IMR-90 (cell line): ENCODE data around the gene ENO3. TPM values are rescaled to one million over a fixed set of nuclear protein-coding genes. Genes with fewer than 3 reads are reported as not detected.
A peak's percentile ranks its signal among the peaks of the same experiment; 100 is the strongest.

Experiments
- ATAC-seq: fragments of 200-7000 bp; cut with Tn5 transposase; 2 replicates; pipeline ENCODE4 v1.9.1; 2020; ENCODE audit warnings: low read depth, mild to moderate bottlenecking, moderate library complexity
- BruUV-seq: library from RNA; stranded (reverse); fragments of 400-500 nt; replicated peaks from 2 replicates; lab custom pipeline; 2021; lab: Mats Ljungman, UMichigan
- CTCF ChIA-PET: fragments of 300-600 bp; formaldehyde crosslinking; extraction: SDS; loops from one replicate; lab custom pipeline; 2021; ENCODE audit warnings: antibody characterized with exemption; lab: Yijun Ruan, JAX
- POLR2A ChIA-PET: fragments of 300-600 bp; sonication (Branson Sonifier 250); formaldehyde crosslinking; loops from one replicate; lab custom pipeline; 2022; ENCODE audit warnings: antibody characterized with exemption; ENCODE audit not compliant: unreplicated experiment; lab: Charles Lee
- DNase-seq: peaks from one replicate; pipeline ENCODE4 v3.0.0; 2013
- H2AFZ ChIP-seq: replicated peaks from 2 replicates; pipeline ENCODE3; 2013; ENCODE audit warnings: low read length, mild to moderate bottlenecking; ENCODE audit not compliant: poor library complexity
- H2AK5ac ChIP-seq: 2 replicates; pipeline ENCODE4 v1.6.1; 2013; ENCODE audit warnings: low read depth, low read length, inconsistent platforms
- H2AK9ac ChIP-seq: replicated peaks from 2 replicates; pipeline ENCODE3; 2013; ENCODE audit warnings: mild to moderate bottlenecking, low read depth, low read length, moderate library complexity; ENCODE audit not compliant: poor library complexity
- H2BK120ac ChIP-seq: 2 replicates; pipeline ENCODE4 v1.6.1; 2013; ENCODE audit warnings: low read depth, low read length, inconsistent platforms
- H2BK15ac ChIP-seq: 3 replicates; pipeline ENCODE4 v1.6.1; 2013; ENCODE audit warnings: low read depth, low read length, inconsistent platforms
- H2BK20ac ChIP-seq: 2 replicates; pipeline ENCODE4 v1.6.1; 2013; ENCODE audit warnings: low read depth, mild to moderate bottlenecking, inconsistent platforms, low read length, moderate library complexity
- H2BK5ac ChIP-seq: 2 replicates; pipeline ENCODE4 v1.6.1; 2013; ENCODE audit warnings: mild to moderate bottlenecking, low read depth, low read length, inconsistent platforms; ENCODE audit not compliant: poor library complexity, severe bottlenecking
- H3K14ac ChIP-seq: replicated peaks from 2 replicates; pipeline ENCODE4 v1.6.1; 2013; ENCODE audit warnings: low read depth, low read length, inconsistent platforms
- H3K18ac ChIP-seq: 2 replicates; pipeline ENCODE4 v1.6.1; 2013; ENCODE audit warnings: low read depth, low read length, control low read depth
- H3K23ac ChIP-seq: 2 replicates; pipeline ENCODE4 v1.6.1; 2013; ENCODE audit warnings: low read depth, low read length, inconsistent platforms
- H3K27ac ChIP-seq: 2 replicates; pipeline ENCODE4 v1.5.1; 2013; ENCODE audit warnings: mild to moderate bottlenecking, control low read depth, low read length; ENCODE audit not compliant: insufficient read depth
- H3K27me3 ChIP-seq: 2 replicates; pipeline ENCODE4 v1.6.1; 2013; ENCODE audit warnings: low read length; ENCODE audit not compliant: control insufficient read depth, insufficient read depth
- H3K36me3 ChIP-seq: 2 replicates; pipeline ENCODE4 v1.6.1; 2013; ENCODE audit warnings: low read length, mixed read lengths; ENCODE audit not compliant: control insufficient read depth, insufficient read depth
- H3K4ac ChIP-seq: 2 replicates; pipeline ENCODE4 v1.6.1; 2013; ENCODE audit warnings: low read depth, low read length, inconsistent platforms
- H3K4me1 ChIP-seq: 2 replicates; pipeline ENCODE4 v1.6.1; 2013; ENCODE audit warnings: low read length, mixed read lengths; ENCODE audit not compliant: control insufficient read depth, insufficient read depth
- H3K4me2 ChIP-seq: 2 replicates; pipeline ENCODE4 v1.6.1; 2013; ENCODE audit warnings: low read depth, mild to moderate bottlenecking, control low read depth, low read length, moderate library complexity
- H3K4me3 ChIP-seq: 2 replicates; pipeline ENCODE4 v1.5.1; 2013; ENCODE audit warnings: low read depth, mild to moderate bottlenecking, control low read depth, low read length, moderate library complexity; ENCODE audit not compliant: insufficient read depth
- H3K56ac ChIP-seq: 2 replicates; pipeline ENCODE4 v1.6.1; 2013; ENCODE audit warnings: low read length, inconsistent platforms; ENCODE audit not compliant: insufficient read depth; ENCODE audit errors: extremely low read depth
- H3K79me1 ChIP-seq, 2 experiments: 2 replicates each; pipeline ENCODE4 v1.6.1; 2013; ENCODE audit warnings: low read length in 2 of 2, inconsistent platforms in 1 of 2, low read depth in 1 of 2
- H3K9ac ChIP-seq: 2 replicates; pipeline ENCODE4 v1.6.1; 2013; ENCODE audit warnings: low read depth, low read length, control low read depth
- H3K9me1 ChIP-seq: 2 replicates; pipeline ENCODE4 v1.6.1; 2013; ENCODE audit warnings: low read length, inconsistent platforms; ENCODE audit not compliant: insufficient read depth
- H3K9me3 ChIP-seq: 2 replicates; pipeline ENCODE4 v1.6.1; 2013; ENCODE audit warnings: low read length; ENCODE audit not compliant: control insufficient read depth, insufficient read depth
- H4K20me1 ChIP-seq: 2 replicates; pipeline ENCODE4 v1.6.1; 2013; ENCODE audit warnings: low read length, inconsistent platforms; ENCODE audit not compliant: insufficient read depth
- H4K5ac ChIP-seq: 2 replicates; pipeline ENCODE4 v1.6.1; 2013; ENCODE audit warnings: mild to moderate bottlenecking, low read depth, low read length, control low read depth
- H4K8ac ChIP-seq, 2 experiments: 2 replicates each; pipeline ENCODE4 v1.6.1; 2013; ENCODE audit warnings: low read depth in 2 of 2, low read length in 2 of 2, control low read depth in 1 of 2, inconsistent platforms in 1 of 2
- H4K91ac ChIP-seq: 2 replicates; pipeline ENCODE4 v1.6.1; 2013; ENCODE audit warnings: low read depth, low read length, inconsistent platforms; ENCODE audit not compliant: insufficient read depth
- BHLHE40 ChIP-seq: fragments of 150-350 bp; IDR thresholded peaks from 2 replicates; pipeline ENCODE4 v1.6.1; 2016; ENCODE audit warnings: mild to moderate bottlenecking, low read depth, low read length
- CEBPB ChIP-seq: IDR thresholded peaks from 2 replicates; pipeline ENCODE4 v1.6.1; 2012; ENCODE audit warnings: low read depth, low read length, improper control_type of control experiment
- CHD1 ChIP-seq: IDR thresholded peaks from 2 replicates; pipeline ENCODE4 v1.6.1; 2012; ENCODE audit warnings: low read depth, low read length, improper control_type of control experiment
- MAZ ChIP-seq: IDR thresholded peaks from 2 replicates; pipeline ENCODE4 v1.6.1; 2012; ENCODE audit warnings: low read depth, mild to moderate bottlenecking, low read length, improper control_type of control experiment, moderate library complexity, borderline replicate concordance
- MXI1 ChIP-seq: IDR thresholded peaks from 2 replicates; pipeline ENCODE4 v1.6.1; 2012; ENCODE audit warnings: low read depth, mild to moderate bottlenecking, low read length, moderate library complexity, borderline replicate concordance
- NFE2L2 ChIP-seq: fragments of 150-350 bp; IDR thresholded peaks from 2 replicates; pipeline ENCODE4 v1.6.1; 2016; ENCODE audit warnings: low read depth, mild to moderate bottlenecking, low read length
- POLR2A ChIP-seq: IDR thresholded peaks from 2 replicates; pipeline ENCODE4 v1.6.1; 2012; ENCODE audit warnings: mild to moderate bottlenecking, low read depth, low read length
- RAD21 ChIP-seq: IDR thresholded peaks from 2 replicates; pipeline ENCODE4 v1.6.1; 2012; ENCODE audit warnings: low read length, improper control_type of control experiment
- RCOR1 ChIP-seq: IDR thresholded peaks from 2 replicates; pipeline ENCODE4 v1.6.1; 2012; ENCODE audit warnings: mild to moderate bottlenecking, low read length, improper control_type of control experiment; ENCODE audit not compliant: insufficient replicate concordance
- SMC3 ChIP-seq: fragments of 150-350 bp; IDR thresholded peaks from 2 replicates; pipeline ENCODE4 v1.6.1; 2016; ENCODE audit warnings: low read depth, mild to moderate bottlenecking, antibody characterized with exemption, low read length, moderate library complexity
- WGBS, 2 experiments: methylation state at CpG; one replicate each; pipeline versions ENCODE4 v1.1.5 to v1.1.7; 2013; ENCODE audit warnings: missing lambda C conversion rate in 2 of 2; ENCODE audit not compliant: insufficient read length in 1 of 2; ENCODE audit errors: extremely low coverage in 2 of 2; 5-methylcytosine and 5-hydroxymethylcytosine counted together
- dilution Hi-C: fragments of 300-500 bp; cut with HindIII; formaldehyde crosslinking; loops from one replicate; pipeline ENCODE4 v1.14.3; 2018; ENCODE audit warnings: low sequenced_read_pairs; ENCODE audit not compliant: unreplicated experiment
- in situ Hi-C: fragments of 300-500 bp; cut with MboI; formaldehyde crosslinking; loops from 3 replicates; pipeline ENCODE4 v1.14.3; 2019; ENCODE audit warnings: low sequenced_read_pairs, inconsistent platforms, mixed read lengths
- intact Hi-C: fragments of 100-400 bp; cut with micrococcal nuclease; formaldehyde crosslinking; loops from 2 replicates; pipeline ENCODE4 v1.10.0; 2022
- polyA plus RNA-seq, 3 experiments: library from polyadenylated mRNA; depleted of rRNA; stranded (reverse); fragments of >200 nt; gene quantifications; 2 replicates each; pipeline ENCODE4 v1.2.3, GENCODE V29; 2012; ENCODE audit warnings: low replicate concordance in 1 of 3
- total RNA-seq: library from RNA; depleted of rRNA; stranded (reverse); fragments of >200 nt; gene quantifications from 2 replicates; pipeline ENCODE4 v1.2.3, GENCODE V29; 2012
- TF ChIP-seq, protein P1 (sequence below): fragments of 150-350 bp; IDR thresholded peaks from 2 replicates; pipeline ENCODE4 v1.6.1; 2017; ENCODE audit warnings: mild to moderate bottlenecking, antibody characterized with exemption, low read length, low read depth
- TF ChIP-seq, protein P2 (sequence below): fragments of 150-350 bp; IDR thresholded peaks from 2 replicates; pipeline ENCODE4 v1.6.1; 2016; ENCODE audit warnings: low read depth, mild to moderate bottlenecking, low read length, moderate library complexity, borderline replicate concordance
- TF ChIP-seq, protein P3 (sequence below): conservative IDR thresholded peaks from 2 replicates; pipeline ENCODE4 v1.5.1; 2012; ENCODE audit warnings: mild to moderate bottlenecking, low read depth, low read length, improper control_type of control experiment

The ENO3 gene
- total and polyA plus RNA-seq, 2 of the 4 experiments (the other 2 are of a cell fraction): 1.4 to 5.1 TPM

DNA sequence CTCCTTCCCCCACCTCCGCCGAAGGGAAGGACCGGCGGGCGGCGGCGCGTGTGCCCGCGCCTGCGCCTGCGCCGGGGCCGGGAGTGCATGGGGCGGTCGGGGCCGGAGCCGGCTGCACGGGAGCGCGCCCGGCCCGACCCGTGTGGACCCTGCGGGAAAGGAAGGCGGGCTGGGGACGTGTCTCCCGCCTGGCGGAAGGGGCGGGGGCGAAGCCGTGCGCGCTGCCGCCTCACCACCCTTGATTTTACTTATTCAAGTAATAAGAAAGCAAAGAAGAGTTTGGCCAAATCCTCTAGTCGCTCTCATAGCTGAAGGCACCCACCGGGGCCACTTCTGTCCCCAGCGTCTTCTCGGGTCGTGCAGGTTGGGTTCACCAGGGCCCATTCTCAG, 2.0 kb upstream of the ENO3 start:
- Histone ChIP-seq H3K9me3 (no peaks in the 10 kb centered on the region), H3K18ac (peak overlapping the region; percentile 71), H4K20me1 (peaks cover 46% of the 10 kb centered on the region), H3K14ac (peak overlapping the region; percentile 98), H2AK5ac (peak overlapping the region; percentile 79), H3K4ac (peak overlapping the region; percentile 97), H3K27ac (peak overlapping the region; percentile 91), H2BK15ac (peak overlapping the region; percentile 91; the same call in 1 of the 3 replicates), H3K9me1 (peaks cover 27% of the 10 kb centered on the region; the same call in 1 of the 2 replicates), H3K56ac (peak overlapping the region; percentile 95), H2AK9ac (peak overlapping the region; percentile 96), H3K9ac (peak overlapping the region; percentile 87), H3K4me2 (peak overlapping the region; percentile 88), H4K91ac (peak overlapping the region; percentile 91), H3K36me3 (peaks cover 26% of the 10 kb centered on the region), H4K8ac (peak overlapping the region; percentile 62 to 99), H3K27me3 (no peaks in the 10 kb centered on the region), H4K5ac (peak overlapping the region; percentile 61), H2AFZ (peak overlapping the region; percentile 85), H3K4me3 (peak overlapping the region; percentile 98), H2BK20ac (peak overlapping the region; percentile 94; the same call in 1 of the 2 replicates), H2BK5ac (peak overlapping the region; percentile 90), H3K4me1 (peaks cover 38% of the 10 kb centered on the region), H3K79me1 (peaks cover 17 to 40% of the 10 kb centered on the region in 2 experiments; a peak in 3 of 4 replicates), H3K23ac (peak overlapping the region; percentile 94), H2BK120ac (peak overlapping the region; percentile 95)
- ChIA-PET POLR2A (interaction anchor here (0.6 to 3.5 kb wide), 6 partner anchors 8 to 392 kb away, joined by 3 to 19 read pairs (median 6); partner anchors contain the start of genes KIF1C and SPAG7), CTCF (no interaction called here)
- no TSS peak for BruUV-seq
- 0% methylated on average over 2 of the region's 40 CpGs; no CpG with 5 or more reads in 1 of the 2 experiments for WGBS, 2 experiments
- in situ Hi-C loops (no loop called here), dilution Hi-C loops (no loop called here), intact Hi-C loops (loop anchor here (1.0 kb wide), 2 partner anchors 18 to 38 kb away; partner anchors contain the start of genes CAMTA2 and SPAG7)
- peak; percentile 62 for ATAC-seq
- peak; percentile 89 for DNase-seq
- TF ChIP-seq MXI1 (0 out of 2 replicates have a peak, but pooled peaks have one; percentile 36), SMC3 (no peak), NFE2L2 (no peak), CHD1 (no peak), RAD21 (no peak), POLR2A (no peak; the same call in 1 of the 2 replicates), BHLHE40 (peak; percentile 41; the same call in 1 of the 2 replicates), RCOR1 (peak; percentile 37), MAZ (no peak), CEBPB (no peak)
- TF ChIP-seq, protein P1, sequence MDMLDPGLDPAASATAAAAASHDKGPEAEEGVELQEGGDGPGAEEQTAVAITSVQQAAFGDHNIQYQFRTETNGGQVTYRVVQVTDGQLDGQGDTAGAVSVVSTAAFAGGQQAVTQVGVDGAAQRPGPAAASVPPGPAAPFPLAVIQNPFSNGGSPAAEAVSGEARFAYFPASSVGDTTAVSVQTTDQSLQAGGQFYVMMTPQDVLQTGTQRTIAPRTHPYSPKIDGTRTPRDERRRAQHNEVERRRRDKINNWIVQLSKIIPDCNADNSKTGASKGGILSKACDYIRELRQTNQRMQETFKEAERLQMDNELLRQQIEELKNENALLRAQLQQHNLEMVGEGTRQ: peak; percentile 65
- TF ChIP-seq, protein P2, sequence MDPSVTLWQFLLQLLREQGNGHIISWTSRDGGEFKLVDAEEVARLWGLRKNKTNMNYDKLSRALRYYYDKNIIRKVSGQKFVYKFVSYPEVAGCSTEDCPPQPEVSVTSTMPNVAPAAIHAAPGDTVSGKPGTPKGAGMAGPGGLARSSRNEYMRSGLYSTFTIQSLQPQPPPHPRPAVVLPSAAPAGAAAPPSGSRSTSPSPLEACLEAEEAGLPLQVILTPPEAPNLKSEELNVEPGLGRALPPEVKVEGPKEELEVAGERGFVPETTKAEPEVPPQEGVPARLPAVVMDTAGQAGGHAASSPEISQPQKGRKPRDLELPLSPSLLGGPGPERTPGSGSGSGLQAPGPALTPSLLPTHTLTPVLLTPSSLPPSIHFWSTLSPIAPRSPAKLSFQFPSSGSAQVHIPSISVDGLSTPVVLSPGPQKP: no peak
- TF ChIP-seq, protein P3, sequence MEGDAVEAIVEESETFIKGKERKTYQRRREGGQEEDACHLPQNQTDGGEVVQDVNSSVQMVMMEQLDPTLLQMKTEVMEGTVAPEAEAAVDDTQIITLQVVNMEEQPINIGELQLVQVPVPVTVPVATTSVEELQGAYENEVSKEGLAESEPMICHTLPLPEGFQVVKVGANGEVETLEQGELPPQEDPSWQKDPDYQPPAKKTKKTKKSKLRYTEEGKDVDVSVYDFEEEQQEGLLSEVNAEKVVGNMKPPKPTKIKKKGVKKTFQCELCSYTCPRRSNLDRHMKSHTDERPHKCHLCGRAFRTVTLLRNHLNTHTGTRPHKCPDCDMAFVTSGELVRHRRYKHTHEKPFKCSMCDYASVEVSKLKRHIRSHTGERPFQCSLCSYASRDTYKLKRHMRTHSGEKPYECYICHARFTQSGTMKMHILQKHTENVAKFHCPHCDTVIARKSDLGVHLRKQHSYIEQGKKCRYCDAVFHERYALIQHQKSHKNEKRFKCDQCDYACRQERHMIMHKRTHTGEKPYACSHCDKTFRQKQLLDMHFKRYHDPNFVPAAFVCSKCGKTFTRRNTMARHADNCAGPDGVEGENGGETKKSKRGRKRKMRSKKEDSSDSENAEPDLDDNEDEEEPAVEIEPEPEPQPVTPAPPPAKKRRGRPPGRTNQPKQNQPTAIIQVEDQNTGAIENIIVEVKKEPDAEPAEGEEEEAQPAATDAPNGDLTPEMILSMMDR: no peak
